NCI-H146 (cell line): ENCODE data around the gene TRMT2A.
"Not testable (repeated sequence)": the region's sequence is repeated elsewhere in the genome, so short reads cannot be mapped to it uniquely, and the experiment has no call there.

ENCODE experiments used
- DNase-seq: peaks from one replicate; lab custom pipeline; 2025; lab: John Stamatoyannopoulos, UW

The TRMT2A gene, protein sequence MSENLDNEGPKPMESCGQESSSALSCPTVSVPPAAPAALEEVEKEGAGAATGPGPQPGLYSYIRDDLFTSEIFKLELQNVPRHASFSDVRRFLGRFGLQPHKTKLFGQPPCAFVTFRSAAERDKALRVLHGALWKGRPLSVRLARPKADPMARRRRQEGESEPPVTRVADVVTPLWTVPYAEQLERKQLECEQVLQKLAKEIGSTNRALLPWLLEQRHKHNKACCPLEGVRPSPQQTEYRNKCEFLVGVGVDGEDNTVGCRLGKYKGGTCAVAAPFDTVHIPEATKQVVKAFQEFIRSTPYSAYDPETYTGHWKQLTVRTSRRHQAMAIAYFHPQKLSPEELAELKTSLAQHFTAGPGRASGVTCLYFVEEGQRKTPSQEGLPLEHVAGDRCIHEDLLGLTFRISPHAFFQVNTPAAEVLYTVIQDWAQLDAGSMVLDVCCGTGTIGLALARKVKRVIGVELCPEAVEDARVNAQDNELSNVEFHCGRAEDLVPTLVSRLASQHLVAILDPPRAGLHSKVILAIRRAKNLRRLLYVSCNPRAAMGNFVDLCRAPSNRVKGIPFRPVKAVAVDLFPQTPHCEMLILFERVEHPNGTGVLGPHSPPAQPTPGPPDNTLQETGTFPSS

DNA sequence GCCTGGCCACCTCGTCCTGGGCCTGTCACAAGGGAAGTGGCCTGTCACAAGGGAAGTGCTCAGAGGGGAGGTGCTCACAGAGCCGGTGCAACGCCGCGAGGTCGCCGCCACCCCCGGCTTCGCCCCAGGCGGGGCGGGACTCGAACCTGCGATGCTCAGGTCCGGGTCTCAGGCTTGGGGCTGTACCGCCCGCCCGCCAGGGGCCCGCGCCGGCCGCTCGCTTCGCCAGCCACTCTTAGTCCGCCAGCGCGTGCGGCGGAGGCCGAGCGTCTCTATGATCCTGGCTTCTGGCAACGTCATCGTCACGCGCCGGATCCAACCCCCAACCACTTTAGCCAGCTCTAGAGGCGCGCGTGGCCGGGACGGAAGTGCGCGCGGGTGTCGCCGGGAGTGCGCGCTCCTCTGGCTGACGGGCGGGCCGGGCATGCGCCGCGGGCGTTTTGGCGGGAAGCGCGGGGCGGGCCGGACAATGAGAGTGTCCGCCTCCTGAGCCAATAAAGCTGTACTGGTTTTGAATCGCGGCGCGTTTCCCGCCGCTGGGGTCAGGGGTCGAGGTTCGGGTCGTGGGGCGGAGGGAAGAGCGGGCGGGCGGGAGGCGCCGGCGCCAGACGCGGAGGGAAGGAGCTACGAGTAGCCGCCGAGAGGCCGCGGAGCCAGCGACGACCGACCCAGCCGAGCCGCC, at the start of gene TRMT2A:
Gene TRMT2A (minus strand): TSS at position 276 of the 682 bp plus-strand sequence. CDS start 320 bp downstream, outside the sequence.
- DNase-seq, result peak; percentile 91

DNA sequence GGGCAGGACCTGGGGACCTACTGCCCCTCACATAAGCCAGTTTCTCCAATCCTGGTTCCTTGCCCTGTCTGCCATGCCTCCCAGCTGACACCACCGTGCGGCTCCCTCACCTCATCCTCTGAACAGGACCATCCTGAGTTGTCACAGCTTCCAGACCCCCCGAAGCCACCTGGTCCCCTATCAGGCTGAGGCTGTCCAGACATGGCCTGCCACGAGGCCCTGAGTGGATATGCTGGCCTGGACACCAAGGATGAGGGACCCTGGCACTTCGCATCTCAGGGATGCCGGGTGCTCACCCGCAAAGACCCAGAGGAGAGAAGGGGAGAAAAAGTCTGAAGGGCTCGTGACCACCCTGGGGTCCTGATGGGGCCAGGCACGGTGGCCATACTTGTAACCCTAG, 49.7 kb upstream of the TRMT2A start:
- no peak for DNase-seq

DNA sequence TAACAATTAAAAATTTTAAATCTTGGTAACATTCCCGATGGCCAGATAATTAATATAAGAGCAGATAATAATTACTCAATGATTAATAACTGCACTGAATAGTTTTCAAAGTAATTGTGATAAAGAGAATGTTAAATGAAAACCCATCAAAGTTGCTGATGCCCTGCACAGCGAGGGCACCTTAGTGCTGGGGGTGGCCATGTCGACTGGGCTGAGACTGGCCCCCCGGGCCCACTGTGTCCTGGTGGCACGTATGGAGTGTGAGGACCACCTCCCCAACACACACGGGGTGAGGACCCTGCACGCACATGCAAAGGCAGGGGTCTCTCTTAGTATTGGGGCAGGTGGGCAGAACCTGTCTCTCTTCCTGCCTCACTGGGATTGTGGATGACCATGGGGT, 48.9 kb upstream of the TRMT2A start:
- DNase-seq, result no peak

DNA sequence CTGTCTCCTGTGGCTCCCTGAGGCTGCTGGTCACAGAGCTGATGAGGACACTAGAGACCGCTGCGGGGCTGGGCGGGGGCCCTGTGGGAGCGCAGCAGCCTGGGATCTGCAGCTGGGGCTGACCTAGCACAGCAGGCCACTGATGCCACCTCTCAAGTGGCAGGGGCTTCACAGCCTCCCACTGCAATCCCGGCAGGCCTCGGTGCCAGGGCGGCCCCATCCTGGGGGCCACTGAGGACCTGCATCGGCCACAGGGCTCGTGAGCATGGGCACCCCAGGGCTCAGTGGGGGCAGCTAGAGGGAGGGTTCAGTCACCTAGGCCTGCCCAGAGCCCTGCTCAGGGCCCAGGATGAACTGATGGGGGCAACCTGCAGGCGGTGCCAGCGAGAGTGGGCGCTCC, 48.4 kb upstream of the TRMT2A start:
- DNase-seq, result no peak

DNA sequence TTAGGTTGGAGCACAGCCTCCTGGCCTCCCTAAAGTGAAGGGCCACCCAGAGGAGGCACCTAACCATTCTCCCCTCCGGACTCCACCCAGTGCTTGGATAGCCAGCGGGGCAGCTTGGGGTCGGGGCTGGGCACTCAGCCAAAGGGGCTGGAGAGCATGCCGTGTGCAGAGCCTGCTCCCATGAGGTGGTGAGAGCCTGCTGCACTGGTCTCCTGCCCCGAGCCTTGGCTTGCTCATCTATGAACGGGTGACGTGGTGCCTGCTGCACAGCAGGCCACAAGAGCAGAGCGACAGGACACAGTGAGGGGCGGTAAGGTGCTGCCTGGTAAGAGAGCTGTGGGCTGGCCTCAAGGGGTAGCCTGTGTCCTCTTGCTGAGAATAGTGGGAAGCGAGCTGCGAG, 47.8 kb upstream of the TRMT2A start:
- no peak for DNase-seq

DNA sequence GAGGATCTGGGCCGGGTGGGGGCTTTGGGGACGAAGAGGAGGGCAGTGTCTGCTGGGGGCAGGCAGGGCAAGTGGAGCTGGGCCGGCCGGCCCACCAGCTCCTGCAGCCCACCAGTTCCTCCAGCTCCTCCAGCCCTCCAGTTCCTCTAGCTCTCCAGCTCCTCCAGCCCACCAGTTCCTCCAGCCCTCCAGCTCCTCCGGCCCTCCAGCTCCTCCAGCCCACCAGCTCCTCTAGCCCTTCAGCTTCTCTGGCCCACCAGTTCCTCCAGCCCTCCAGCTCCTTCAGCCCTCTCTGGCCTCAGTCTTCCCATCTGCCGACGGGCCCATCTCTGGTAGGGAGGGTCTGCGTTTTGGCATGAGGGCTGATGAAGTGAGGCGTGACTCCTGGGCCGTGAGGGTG, 43.0 kb upstream of the TRMT2A start:
- no peak for DNase-seq

DNA sequence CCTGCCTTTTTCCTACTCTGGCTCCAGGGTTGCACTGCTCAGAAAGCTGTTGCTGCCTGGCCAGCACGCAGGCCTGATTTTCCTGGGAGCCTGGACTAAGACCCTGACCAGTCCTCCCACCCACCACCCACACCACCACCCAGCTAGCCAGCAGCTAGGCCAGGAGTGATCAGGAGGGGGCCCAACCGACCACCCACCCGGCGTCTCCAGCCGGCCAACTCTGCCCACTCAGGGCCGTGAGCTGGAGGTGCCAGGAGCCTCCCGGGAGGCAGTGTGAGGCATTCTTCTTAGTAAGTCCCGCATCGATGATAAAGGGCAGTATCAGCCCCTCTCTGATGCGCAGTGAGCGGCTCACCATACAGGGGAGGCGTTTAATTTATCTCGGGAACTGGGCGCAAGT, 42.5 kb upstream of the TRMT2A start:
- DNase-seq, result not testable (repeated sequence)

DNA sequence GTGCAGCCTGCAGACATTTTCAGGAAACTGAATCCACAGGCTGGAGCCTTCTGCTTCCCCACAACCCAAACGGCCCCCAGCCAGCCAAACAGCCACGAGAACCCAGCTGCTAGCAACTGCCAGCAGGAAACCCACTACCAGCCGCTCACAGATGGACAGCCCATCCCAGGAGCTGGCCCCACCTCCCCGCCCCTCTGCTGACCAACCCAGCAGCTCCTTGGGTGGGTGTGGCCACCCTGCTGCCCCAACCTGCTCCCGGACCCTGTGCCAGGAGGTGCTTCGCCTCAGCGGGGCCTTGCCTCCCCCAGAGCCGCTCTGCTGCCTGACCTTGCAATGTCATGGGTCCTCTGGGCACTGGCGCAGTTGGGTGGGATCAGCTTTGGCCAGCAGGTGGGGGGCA, 42.0 kb upstream of the TRMT2A start:
- DNase-seq, result no peak

DNA sequence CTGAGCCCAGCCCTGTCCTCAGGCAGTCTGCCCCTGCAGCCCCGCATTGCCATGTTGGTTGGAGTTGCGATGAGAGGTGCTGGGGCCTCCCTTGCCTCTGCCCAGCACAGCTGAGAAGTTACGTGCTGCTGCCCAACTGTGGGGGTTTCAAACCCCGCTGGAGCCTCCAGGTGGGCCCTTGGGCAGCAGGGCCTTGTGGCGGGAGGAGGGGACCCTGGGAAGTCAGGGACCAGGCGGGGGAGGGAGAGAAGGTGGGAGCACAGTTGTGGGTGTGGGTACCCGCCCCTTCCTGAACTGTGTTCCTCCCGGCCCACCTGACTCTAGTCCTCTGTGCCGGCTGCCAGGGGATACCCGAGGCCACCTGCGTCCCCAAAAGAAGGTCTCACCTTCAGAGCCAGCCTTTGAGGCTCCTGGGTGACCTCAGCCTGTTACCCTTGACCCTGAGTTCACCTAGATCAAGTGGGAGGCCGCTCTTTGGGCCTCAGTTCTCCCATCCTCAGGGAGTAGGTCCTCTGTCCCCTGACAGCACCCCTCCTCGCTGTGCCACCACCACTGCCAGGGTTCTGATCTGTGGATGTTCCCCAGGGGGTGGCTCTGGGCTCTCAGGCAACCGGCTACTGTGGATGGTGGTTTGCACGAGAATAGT, 41.5 kb upstream of the TRMT2A start:
- no peak for DNase-seq

DNA sequence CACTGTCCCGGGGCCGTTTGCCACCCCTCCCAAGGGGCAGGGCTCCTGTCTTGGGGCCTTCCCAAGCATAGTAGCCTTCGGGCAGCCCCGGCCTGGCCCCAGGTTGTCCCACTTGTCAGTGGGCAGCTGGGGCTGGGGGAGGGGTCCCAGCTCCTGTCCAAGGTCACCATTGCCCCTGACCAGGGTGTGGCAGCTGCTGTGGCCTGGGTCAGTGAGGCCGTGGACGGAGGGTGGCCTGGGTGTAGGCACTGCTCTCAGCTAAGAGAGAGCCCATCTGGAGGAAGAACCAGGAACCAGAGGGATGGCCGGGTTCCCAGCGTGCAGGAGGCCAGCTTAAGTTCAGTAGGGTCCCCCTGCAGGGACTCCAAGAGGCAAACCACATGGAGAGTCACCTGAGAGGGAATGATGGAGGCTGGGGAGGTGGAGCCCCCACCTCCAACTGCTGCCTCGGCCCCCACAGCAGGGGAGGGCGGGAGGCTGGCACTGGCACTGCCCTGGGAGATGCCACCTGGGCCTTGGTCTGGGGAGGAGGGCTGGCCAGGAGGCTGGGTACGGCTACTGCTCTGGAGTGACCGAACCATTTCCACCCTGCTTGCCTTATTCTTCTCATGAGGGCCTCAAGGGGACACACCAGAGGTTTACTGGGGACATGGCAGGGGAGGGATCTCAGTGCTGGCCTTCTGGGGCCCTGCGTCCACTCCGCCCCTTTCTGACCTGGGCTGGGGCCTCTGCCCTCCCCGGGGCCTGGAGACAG, 40.6 kb upstream of the TRMT2A start:
- no peak for DNase-seq

DNA sequence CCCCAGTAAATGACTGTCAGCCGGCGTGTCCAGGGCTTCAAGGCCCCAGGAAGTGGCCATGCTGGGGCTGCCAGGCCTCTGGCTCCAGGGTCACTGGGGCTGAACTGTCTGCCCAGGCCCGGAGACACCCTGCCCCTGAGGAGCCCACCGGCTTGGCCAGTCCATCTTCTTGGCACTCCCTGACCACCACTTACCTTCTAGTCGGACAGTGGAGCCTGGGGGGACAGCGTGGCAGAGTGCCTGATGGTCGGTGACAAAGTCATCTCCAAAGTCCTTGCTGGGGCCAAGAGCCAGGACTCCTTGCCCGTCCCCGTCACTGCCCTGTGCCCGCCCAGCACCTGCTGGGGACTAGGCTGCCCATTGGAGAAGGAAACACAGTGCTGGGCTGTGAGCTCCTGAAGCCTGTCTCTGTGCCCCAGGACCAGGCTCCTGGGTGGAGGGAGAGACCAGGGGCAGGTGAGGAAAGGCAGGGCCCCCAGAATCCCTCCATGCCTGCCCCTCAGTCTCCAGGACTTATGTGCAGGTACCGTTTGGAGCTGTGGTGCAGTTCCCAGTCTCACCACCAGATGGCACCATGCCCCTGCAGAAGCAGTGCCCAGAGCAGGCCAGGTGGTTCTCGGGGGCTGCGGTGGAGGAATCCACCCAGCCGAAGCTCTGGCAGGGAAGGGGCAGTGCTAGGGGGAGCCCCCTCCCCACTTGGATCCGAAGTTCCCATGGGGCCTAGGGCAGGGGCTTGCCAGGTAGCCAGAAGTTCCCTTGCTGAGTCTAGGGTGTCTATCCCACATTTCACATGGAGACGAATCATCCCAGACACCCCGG, 39.8 kb upstream of the TRMT2A start:
- DNase-seq, result peak; percentile 60

DNA sequence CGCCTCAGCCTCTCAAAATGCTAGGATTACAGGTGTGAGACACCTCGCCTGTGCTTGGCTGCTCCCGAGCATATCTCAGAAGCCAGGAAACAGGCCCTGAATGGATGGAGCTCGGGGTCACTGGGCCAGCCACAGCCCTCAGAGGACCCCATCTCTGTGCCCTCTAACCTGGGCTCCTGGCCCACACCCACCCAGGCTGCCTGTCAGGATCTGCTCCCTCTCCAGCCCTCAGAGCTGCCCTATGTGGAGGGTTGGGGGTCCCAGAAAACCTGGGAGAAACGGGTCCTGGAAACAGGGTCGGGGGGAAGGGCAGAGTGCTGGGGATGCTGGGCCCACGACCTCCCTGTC, 39.0 kb upstream of the TRMT2A start:
- no peak for DNase-seq

DNA sequence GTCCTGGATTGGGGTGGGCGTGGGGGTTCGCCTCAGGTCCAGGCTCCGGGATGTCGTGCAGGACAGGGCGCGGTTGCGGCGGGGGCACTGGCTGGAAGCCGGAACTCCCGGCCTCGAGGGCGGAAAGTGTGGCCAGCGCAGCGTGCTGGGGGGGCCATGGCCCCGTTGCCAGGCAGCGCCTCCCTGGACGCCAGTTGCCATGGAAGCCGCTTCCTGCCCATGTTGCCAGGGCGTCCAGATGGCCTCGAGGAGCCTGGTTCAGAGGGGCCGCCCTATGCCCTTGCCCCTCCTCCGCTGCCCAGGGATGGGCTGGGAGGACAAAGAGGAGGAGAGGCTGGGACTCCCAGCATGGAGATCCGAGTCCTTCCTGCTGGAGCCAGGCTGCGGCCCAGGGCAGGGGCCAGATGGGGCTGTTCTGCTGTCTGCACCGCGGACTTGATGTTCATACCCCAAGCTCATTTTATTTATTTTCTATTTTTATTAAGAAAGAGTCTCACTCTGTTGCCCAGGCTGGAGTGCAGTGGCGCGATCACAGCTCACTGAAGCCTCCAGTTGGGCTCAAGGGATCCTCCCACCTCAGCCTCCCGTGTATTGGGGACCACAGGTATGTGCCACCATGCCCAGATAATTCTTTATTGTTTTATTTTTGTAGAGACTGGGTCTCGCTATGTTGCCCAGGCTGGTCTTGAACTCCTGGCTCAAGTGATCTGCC, 38.5 kb upstream of the TRMT2A start:
- peak; percentile 94 for DNase-seq

DNA sequence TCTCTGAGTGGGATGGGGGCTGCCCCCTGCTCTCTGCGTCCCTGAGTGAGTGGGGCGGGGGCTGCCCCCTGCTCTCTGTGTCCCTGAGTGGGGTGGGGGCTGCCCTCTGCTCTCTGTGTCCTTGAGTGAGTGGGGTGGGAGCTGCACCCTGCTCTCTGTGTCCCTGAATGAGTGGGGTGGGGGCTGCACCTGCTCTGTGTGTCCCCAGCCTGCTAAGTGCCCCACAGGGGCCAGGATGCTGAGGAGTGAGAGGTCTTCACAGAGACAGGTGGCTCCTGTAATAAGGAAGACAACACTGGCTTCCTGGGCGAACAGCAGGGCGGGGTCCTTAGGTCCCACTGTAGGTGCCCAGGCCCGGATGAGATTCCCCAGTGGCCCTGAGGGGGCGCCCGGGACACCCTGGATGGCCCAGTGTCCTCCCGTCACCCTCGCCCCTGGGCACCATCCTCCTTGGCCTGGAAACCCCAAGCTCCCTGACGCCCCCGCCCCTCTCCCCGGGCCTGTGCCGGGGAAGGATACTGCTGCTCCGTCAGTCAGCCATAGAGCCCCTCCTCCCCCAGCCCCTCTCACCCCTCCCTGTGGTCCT, 37.7 kb upstream of the TRMT2A start:
- peak; percentile 77 for DNase-seq

DNA sequence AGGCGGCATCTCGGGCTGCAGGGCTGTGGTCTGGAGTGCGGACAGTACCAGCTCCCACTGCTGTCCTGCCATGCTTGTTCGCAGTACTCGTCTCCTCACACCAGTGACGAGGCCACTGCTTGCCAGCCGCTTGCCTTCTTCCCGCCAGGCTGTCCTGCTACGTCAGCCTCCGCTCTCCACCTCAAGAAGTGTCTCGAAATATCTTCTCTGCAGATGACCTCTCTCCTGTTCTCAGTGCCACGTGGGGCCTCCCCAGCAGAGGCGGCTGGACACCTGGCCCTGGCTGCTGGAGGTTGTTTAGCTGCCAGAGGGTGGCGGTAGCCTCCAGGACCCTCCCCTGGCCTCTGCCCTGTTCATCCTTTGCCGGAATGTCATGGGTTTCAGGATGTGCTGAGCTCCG, 36.9 kb upstream of the TRMT2A start:
- no peak for DNase-seq

DNA sequence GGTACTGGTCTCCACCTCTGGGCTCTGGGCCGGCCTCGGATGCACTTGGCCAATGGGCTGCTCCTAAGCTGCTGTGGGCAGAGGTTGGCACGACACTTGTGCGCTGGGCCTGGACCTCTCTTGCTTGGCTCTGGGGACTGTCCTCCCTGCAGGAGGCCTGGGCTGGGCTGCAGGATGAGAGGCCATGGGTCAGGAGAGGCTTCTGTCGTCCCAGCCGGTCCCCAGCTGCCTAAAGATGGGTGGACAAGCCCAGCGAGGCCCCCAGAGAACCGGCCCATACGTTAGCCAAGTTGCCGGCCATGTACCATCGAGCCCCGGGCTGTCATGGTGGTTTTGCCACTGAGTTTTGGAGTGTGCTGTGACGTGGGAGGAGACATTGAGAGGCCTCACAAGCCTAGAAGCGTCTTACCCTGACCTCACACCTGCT, 35.5 kb upstream of the TRMT2A start:
- DNase-seq, result no peak

DNA sequence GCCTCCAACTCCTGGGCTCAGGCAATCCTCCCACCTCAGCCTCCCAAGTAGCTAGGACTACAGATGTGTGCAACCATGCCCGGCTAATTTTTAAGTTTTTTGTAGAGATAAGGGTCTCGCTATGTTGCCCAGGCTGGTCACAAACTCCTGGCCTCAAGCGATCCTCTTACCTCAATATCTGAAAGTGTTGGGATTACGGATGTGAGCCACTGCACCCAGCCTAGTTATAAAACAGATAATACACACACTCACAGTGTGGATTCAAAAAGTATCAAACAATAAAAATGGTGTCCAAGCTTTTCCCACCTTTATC, 34.2 kb upstream of the TRMT2A start:
- DNase-seq, result no peak

DNA sequence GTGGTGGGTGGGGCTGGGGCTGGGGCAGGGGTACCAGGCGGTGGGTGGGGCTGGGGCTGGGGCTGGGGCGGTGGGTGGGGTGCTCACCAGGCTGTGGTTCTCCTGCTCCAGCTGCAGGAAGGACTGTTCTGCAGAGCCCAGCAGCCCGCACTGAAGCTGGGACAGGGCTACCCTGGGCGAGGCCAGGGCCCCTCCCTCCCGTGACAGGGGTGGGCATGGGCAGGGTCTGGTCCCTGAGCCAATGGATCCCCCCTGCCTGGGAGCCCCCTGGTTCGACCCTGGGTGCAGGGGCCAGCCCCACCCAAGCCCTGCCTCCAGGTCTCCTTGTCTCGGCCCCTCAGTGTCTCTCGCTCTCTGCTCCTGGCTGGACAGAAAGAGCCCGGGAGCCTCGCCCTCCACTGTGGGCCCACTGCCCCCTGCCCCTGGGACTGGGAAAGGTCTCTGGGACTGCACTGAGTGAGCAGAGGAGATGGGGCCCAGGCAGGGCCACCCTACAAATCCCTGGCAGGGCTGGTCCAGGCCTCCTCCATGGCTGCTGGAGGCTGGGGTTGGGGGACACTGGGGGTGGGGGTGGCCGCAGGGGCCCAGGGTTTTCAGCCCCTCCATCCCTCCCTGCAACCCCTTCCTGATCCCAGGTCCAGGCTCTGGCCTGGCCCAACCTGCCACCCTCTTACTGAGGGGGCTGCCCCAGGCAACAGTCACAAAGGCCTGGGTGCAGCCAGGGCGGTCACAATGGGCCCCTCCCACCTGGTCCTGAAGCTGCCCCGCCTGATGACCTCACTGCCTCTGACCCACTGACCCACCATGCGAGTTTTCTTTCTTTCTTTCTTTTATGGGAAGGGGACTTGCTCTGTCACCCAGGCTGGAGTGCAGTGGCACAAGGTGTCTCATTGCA, 33.6 kb upstream of the TRMT2A start, which contains the start of gene CCDC188:
Gene CCDC188 (minus strand): TSS at position 675 of the 895 bp plus-strand sequence. CDS start 69 bp downstream, at position 606.
- no peak for DNase-seq
